AG10803 (cell line): ENCODE results near the gene NPW.

Source experiments
- DNase-seq: peaks from one replicate; pipeline ENCODE4 v3.0.0; 2010; ENCODE audit warnings: low read depth
- H3K4me3 ChIP-seq: 2 replicates; pipeline ENCODE4 v1.5.1; 2011; ENCODE audit warnings: mild to moderate bottlenecking, low read length, control low read depth
- CTCF ChIP-seq: conservative IDR thresholded peaks from 2 replicates; pipeline ENCODE4 v1.5.1; 2011; ENCODE audit warnings: mild to moderate bottlenecking, low read length, control low read depth, inconsistent platforms

NPW gene

GRCh38 chr16:2054543-2055245 lies 35.1 kb downstream of the NPW start:
- no peak for DNase-seq
- H3K4me3 ChIP-seq = no peak overlapping the region
- TF ChIP-seq CTCF = no peak

GRCh38 chr16:2056077-2056476 lies 36.5 kb downstream of the NPW start:
- peak; percentile 20 for DNase-seq
- H3K4me3 ChIP-seq = no peak overlapping the region
- peak; percentile 45 for TF ChIP-seq CTCF

DNA sequence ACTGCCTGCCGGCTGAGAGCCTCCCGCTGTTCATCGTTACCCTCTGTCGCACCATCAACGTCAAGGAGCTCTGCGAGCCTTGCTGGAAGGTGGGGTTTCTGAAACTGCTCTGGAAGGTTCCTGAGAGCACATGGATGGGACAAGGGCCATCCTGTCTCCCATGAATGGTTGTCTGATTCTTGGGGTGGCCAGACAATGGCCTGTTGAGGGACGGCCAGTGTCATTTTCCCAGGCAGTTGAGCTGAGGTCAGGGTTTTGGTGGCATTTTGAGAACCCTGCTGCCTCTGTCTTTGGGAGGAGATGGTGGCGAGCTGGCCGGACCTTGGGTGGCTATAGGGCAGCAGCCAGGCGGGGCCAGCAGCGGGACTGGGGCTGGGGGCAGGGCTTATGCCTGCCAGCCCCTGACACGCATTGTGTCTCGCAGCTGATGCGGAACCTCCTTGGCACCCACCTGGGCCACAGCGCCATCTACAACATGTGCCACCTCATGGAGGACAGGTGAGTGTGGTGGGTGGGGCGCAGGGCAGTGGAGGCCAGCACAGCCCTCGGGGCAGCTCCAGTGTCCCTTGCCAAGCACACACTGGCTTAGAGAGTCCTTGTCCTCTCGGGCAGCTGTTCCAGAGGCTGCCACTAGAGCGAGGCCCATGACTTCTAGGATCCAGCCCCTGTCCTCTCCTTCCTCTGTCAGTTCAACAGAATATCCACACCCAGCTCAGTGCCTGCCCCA lies 37.3 kb downstream of the NPW start:
- peak; percentile 22 for DNase-seq
- no peak overlapping the region for H3K4me3 ChIP-seq
- TF ChIP-seq CTCF = peak; percentile 39

DNA sequence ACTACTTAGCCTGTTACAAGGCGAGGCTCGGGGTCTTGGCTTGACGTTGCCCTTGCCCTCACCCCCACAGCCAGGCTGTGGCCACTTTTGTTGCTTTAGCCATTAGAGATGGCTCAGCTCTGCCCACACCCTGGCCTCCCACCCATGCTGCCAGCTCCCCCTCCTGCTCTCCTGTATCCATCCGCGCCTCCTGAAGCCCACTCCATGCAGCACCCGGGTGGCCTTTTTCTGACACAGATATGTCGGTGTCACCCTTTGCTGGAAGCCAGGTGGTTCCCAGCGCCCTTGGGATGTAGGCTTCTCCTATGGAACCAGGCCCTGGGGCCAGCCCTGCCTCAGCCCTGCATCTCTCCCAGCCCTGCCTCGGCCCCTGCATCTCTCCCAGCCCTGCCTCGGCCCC lies 37.9 kb downstream of the NPW start:
- no peak for DNase-seq
- TF ChIP-seq CTCF = no peak
- no peak overlapping the region for H3K4me3 ChIP-seq

- DNase-seq = no peak
- no peak for TF ChIP-seq CTCF
- H3K4me3 ChIP-seq = no peak overlapping the region
Measured at GRCh38 chr16:2058420-2058819, 38.8 kb downstream of the NPW start.

DNA sequence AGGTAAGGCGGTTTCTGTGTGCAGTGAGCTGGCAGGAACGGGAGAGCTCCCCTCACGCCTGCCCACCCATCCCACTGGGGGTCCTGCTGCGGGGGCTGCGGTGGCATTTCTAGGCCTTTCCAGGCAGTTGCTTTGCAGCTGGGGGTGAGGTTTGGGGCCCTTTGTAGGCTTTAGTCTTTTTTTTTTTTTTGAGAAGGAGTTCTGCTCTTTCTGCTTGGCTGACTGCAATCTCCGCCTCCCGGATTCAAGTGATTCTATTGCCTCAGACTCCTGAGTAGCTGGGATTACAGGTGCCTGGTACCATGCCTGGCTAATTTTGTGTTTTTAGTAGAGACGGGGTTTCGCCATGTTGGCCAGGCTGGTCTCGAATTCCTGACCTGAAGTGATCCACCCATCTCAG lies 39.3 kb downstream of the NPW start:
- H3K4me3 ChIP-seq = no peak overlapping the region
- TF ChIP-seq CTCF = no peak
- no peak for DNase-seq

- no peak overlapping the region for H3K4me3 ChIP-seq
- TF ChIP-seq CTCF = no peak
- no peak for DNase-seq
Measured at GRCh38 chr16:2060346-2060745, 40.8 kb downstream of the NPW start.
